OCI-LY3 (cell line): ENCODE data around the gene KIAA0513.
"Not testable (repeated sequence)": the region's sequence is repeated elsewhere in the genome, so short reads cannot be mapped to it uniquely, and the experiment has no call there.

Experiments
- CTCF ChIP-seq: fragments of 200-600, 300-600 bp; sonication (generic); IDR thresholded peaks from 2 replicates; pipeline ENCODE4 v1.5.1; 2014; ENCODE audit warnings: antibody characterized with exemption, low read length, low read depth
- EZH2phosphoT487 ChIP-seq: fragments of 200-600 bp; shearing (Covaris generic); IDR thresholded peaks from 2 replicates; pipeline ENCODE4 v1.6.1; 2018; ENCODE audit warnings: antibody characterized with exemption, mixed run types, low read depth

GRCh38 chr16:85032187-85032586 is 4.6 kb downstream of the KIAA0513 start:
- not testable (repeated sequence) for TF ChIP-seq CTCF, EZH2phosphoT487
